Measurements from ENCODE around the gene BOD1L1. TPM values are rescaled to one million over a fixed set of nuclear protein-coding genes. Genes with fewer than 3 reads are reported as not detected.

Gene BOD1L1
- total RNA-seq, 1 experiment from 2014 or later: 40.4 TPM

GRCh38 chr4:13533670-13534343, 93.7 kb downstream of the BOD1L1 start:
- Histone ChIP-seq H3K36me3 (ENCODE audit: low read depth) (no peaks in the 10 kb centered on the region), H3K27ac (no peak overlapping the region), H3K4me3 (no peak overlapping the region), H4K20me1 (ENCODE audit: insufficient read depth) (no peaks in the 10 kb centered on the region), H3K4me2 (no peak overlapping the region), H3F3A (ENCODE audit: insufficient read depth, low read depth) (no peaks in the 10 kb centered on the region), H3K79me2 (ENCODE audit: low read depth) (no peaks in the 10 kb centered on the region), H3K9me3 (ENCODE audit: insufficient read depth, low read depth) (no peaks in the 10 kb centered on the region), H3K9me2 (ENCODE audit: insufficient read depth) (no peaks in the 10 kb centered on the region), H2AFZ (no peak overlapping the region), H3K4me1 (replicated peaks; ENCODE audit: insufficient read depth) (no peaks in the 10 kb centered on the region), H3K27me3 (ENCODE audit: insufficient read depth, low read depth) (peaks cover 18% of the 10 kb centered on the region)
- BruUV-seq (replicated peaks): no TSS peak
- POLR2A ChIA-PET (ENCODE audit: unreplicated experiment): no interaction called here
- CTCF ChIA-PET: no interaction called here
- TF ChIP-seq CTCF (conservative IDR thresholded peaks at IDR 0.05) (no peak), EZH2 (IDR thresholded peaks at IDR 0.05; ENCODE audit: low read depth) (no peak)
- intact Hi-C loops (cut with micrococcal nuclease; ENCODE audit: unreplicated experiment): no loop called here
- DNase-seq: no peak

DNA sequence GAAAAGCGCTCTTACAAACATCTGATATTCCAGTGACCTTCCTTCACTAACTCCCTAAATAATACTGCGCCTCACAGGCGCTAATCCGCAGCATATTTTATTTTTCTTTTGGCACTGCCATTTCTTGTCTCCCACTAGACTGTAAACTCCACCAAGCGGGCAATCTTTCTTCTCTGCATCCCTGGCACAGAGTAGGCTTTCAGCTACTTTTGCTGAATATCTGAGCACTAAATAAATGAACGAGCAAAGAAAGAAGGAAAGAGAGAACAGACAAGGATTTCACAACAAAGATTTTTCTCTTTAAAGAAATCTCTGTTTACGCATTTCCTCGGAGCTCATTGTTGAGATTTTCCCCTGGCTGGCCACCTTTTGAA, 95.9 kb downstream of the BOD1L1 start:
- ChIA-PET POLR2A (ENCODE audit: unreplicated experiment) (no interaction called here), CTCF (no interaction called here)
- Histone ChIP-seq H3K9me3 (ENCODE audit: insufficient read depth, low read depth) (no peaks in the 10 kb centered on the region), H3K27me3 (ENCODE audit: insufficient read depth, low read depth) (peaks cover 12% of the 10 kb centered on the region), H4K20me1 (ENCODE audit: insufficient read depth) (no peaks in the 10 kb centered on the region), H2AFZ (no peak overlapping the region), H3K4me2 (no peak overlapping the region), H3F3A (ENCODE audit: insufficient read depth, low read depth) (no peaks in the 10 kb centered on the region), H3K4me3 (no peak overlapping the region), H3K36me3 (ENCODE audit: low read depth) (no peaks in the 10 kb centered on the region), H3K79me2 (ENCODE audit: low read depth) (no peaks in the 10 kb centered on the region), H3K9me2 (ENCODE audit: insufficient read depth) (no peaks in the 10 kb centered on the region), H3K27ac (no peak overlapping the region), H3K4me1 (replicated peaks; ENCODE audit: insufficient read depth) (no peaks in the 10 kb centered on the region)
- no TSS peak for BruUV-seq (replicated peaks)
- TF ChIP-seq EZH2 (IDR thresholded peaks at IDR 0.05; ENCODE audit: low read depth) (no peak), CTCF (conservative IDR thresholded peaks at IDR 0.05) (no peak)
- no peak for DNase-seq
- intact Hi-C loops (cut with micrococcal nuclease; ENCODE audit: unreplicated experiment): no loop called here

GRCh38 chr4:13530823-13531624, 96.5 kb downstream of the BOD1L1 start:
- H3F3A ChIP-seq (ENCODE audit: insufficient read depth, low read depth): no peaks in the 10 kb centered on the region
- CTCF ChIA-PET: no interaction called here
- POLR2A ChIA-PET (ENCODE audit: unreplicated experiment): no interaction called here
- TF ChIP-seq CTCF (conservative IDR thresholded peaks at IDR 0.05): no peak
- no peak for TF ChIP-seq EZH2 (IDR thresholded peaks at IDR 0.05; ENCODE audit: low read depth)
- H3K9me3 ChIP-seq (ENCODE audit: insufficient read depth, low read depth): no peaks in the 10 kb centered on the region
- H4K20me1 ChIP-seq (ENCODE audit: insufficient read depth): no peaks in the 10 kb centered on the region
- BruUV-seq (replicated peaks): no TSS peak
- intact Hi-C loops (cut with micrococcal nuclease; ENCODE audit: unreplicated experiment): no loop called here
- H3K27me3 ChIP-seq (ENCODE audit: insufficient read depth, low read depth): peaks cover 8% of the 10 kb centered on the region
- no peaks in the 10 kb centered on the region for H3K36me3 ChIP-seq (ENCODE audit: low read depth)
- H3K9me2 ChIP-seq (ENCODE audit: insufficient read depth): no peaks in the 10 kb centered on the region
- no peak overlapping the region for H3K4me2 ChIP-seq
- no peak overlapping the region for H3K4me3 ChIP-seq
- no peaks in the 10 kb centered on the region for H3K4me1 ChIP-seq (replicated peaks; ENCODE audit: insufficient read depth)
- no peaks in the 10 kb centered on the region for H3K79me2 ChIP-seq (ENCODE audit: low read depth)
- no peak for DNase-seq
- H3K27ac ChIP-seq: no peak overlapping the region
- H2AFZ ChIP-seq: no peak overlapping the region

Data from PC-9 (cell line).